ENCODE results near the gene SPATA2.
A peak's percentile ranks its signal among the peaks of the same experiment; 100 is the strongest.
"Not testable (repeated sequence)": the region's sequence is repeated elsewhere in the genome, so short reads cannot be mapped to it uniquely, and the experiment has no call there.

SPATA2 gene

DNA sequence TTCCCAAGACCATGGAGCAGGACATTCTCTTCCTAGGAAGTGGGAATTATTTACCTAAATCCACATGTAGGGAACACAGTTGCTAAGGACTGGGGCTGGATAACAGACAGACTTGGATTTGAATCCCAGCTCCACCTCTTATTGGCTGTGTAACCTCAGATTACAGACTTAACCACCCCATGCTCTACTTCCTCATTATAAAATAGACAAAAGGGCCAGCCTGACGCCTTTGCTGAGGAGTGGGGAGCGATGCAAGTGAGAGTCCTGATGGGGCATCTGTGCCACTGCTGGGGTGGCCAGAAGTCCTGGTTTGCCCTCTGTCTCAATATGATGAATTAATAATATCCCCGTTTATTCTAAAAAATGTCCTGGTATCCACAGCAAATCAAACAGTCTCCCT is 46.8 kb downstream of the SPATA2 start:
- H3K36me3 Mint-ChIP-seq (ENCODE audit: low read depth): peaks cover 31% of the 10 kb centered on the region
- no peaks in the 10 kb centered on the region for H3K9me3 Mint-ChIP-seq
- H3K27me3 Mint-ChIP-seq (ENCODE audit: low read depth): no peaks in the 10 kb centered on the region
- no peak overlapping the region for H3K27ac Mint-ChIP-seq
- no peak overlapping the region for H3K4me3 Mint-ChIP-seq
- peaks cover 10% of the 10 kb centered on the region for H3K4me1 Mint-ChIP-seq (ENCODE audit: low read depth)

DNA sequence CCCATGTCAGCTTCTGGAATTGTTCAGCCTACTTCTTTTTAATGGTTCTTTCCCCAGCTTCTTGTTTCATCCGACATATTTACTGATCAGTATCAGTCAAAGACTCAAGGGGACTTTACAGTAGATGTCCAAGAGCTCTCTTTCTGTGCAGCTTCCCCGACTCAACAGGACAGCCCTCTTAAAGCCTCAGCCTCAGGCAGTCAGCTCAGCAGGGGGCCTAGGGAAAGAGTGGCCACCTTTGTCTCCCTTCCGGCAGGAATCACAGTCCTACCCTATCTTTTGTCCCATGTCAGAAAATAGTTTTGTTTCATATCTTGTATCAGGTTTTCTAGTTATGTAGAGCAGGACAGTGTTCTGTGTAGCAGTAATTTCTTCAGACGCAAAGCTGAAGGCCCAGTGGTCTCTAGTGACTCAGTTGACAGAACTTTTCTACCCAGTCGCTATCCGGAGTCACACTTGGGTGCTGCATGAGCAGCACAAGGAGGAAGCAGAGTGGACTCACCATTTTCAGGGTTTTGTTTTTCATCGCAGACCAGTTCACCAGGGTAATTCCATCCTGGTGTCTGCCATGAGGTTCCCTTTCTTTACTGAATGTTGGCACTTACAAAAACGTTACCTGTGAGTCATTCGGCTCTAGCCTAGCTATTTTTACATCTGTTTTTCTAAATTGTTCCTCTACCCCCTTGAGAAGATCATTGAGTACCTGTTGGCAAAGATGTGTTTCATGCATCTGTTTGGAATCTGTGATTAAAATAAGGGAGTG is 47.7 kb downstream of the SPATA2 start:
- peaks cover 10% of the 10 kb centered on the region for H3K4me1 Mint-ChIP-seq (ENCODE audit: low read depth)
- H3K27me3 Mint-ChIP-seq (ENCODE audit: low read depth): no peaks in the 10 kb centered on the region
- no peak overlapping the region for H3K27ac Mint-ChIP-seq
- H3K36me3 Mint-ChIP-seq (ENCODE audit: low read depth): peaks cover 31% of the 10 kb centered on the region
- H3K4me3 Mint-ChIP-seq: no peak overlapping the region
- no peaks in the 10 kb centered on the region for H3K9me3 Mint-ChIP-seq

DNA sequence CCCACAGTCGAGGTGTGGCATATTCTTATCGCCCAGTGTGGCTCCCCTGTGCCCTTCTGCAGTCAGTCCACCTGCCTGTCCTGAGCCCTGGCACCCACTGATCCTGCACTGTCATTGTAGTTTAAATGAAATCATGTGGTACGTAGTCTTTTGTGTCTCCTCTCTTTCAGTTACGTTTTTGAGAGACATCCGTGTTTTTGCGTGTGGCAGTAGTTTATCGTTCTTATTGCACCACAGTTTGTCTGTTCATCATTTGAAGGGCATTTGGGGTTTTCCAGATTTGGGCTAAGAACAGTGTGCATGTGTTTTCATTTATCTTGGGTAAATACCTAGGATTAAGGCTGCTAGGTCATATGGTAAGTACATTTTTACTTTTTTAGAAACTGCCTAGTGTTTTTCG is 49.3 kb downstream of the SPATA2 start:
- H3K4me1 Mint-ChIP-seq (ENCODE audit: low read depth): peaks cover 13% of the 10 kb centered on the region
- no peak overlapping the region for H3K27ac Mint-ChIP-seq
- H3K4me3 Mint-ChIP-seq: no peak overlapping the region
- no peaks in the 10 kb centered on the region for H3K9me3 Mint-ChIP-seq
- no peaks in the 10 kb centered on the region for H3K27me3 Mint-ChIP-seq (ENCODE audit: low read depth)
- peaks cover 38% of the 10 kb centered on the region for H3K36me3 Mint-ChIP-seq (ENCODE audit: low read depth)

DNA sequence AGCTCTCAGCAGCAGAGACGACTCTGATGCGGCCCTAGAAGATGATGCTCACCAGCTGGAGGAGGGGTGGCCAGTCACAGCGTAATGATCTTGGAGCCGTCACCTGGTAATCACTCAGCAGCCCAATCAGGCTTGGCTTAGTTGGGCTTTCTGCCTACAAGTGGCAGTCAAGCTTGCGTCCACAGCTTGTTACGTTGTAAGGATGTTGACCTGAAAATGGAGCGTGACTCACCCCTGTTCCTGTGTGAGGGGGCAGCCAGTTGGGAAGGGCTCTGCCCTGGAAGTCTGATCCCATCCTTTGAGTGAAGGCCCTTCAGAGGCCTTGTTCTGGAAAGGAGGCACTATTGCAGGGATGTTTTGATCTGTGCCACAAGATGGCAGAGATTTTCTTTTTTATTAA is 49.8 kb downstream of the SPATA2 start:
- no peaks in the 10 kb centered on the region for H3K9me3 Mint-ChIP-seq
- no peak overlapping the region for H3K4me3 Mint-ChIP-seq
- peak overlapping the region; percentile 9 for H3K27ac Mint-ChIP-seq
- no peaks in the 10 kb centered on the region for H3K27me3 Mint-ChIP-seq (ENCODE audit: low read depth)
- peaks cover 17% of the 10 kb centered on the region for H3K4me1 Mint-ChIP-seq (ENCODE audit: low read depth)
- H3K36me3 Mint-ChIP-seq (ENCODE audit: low read depth): peaks cover 43% of the 10 kb centered on the region

DNA sequence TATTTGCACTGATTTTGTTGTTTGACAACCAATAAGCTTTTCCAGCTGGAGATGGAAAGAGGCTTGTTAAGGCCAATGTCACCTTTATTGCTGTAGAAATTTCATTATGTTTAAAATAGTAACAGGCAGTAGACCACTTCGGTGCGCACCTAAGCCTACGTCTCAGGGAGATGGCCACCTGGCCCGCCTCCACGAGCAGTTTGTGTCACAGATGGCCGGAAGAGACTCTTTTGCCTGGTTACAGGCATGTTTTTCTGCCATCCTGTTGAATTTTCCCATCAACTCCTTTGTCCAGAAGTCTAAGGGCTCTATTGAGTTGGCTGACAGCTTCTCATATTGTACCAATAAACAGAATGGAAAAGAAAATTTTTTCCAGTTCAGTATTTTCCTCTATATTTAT is 51.7 kb downstream of the SPATA2 start:
- Mint-ChIP-seq H3K9me3 (no peaks in the 10 kb centered on the region), H3K27ac (no peak overlapping the region), H3K27me3 (ENCODE audit: low read depth) (no peaks in the 10 kb centered on the region), H3K36me3 (ENCODE audit: low read depth) (peaks cover 39% of the 10 kb centered on the region), H3K4me3 (no peak overlapping the region), H3K4me1 (ENCODE audit: low read depth) (peaks cover 21% of the 10 kb centered on the region)

DNA sequence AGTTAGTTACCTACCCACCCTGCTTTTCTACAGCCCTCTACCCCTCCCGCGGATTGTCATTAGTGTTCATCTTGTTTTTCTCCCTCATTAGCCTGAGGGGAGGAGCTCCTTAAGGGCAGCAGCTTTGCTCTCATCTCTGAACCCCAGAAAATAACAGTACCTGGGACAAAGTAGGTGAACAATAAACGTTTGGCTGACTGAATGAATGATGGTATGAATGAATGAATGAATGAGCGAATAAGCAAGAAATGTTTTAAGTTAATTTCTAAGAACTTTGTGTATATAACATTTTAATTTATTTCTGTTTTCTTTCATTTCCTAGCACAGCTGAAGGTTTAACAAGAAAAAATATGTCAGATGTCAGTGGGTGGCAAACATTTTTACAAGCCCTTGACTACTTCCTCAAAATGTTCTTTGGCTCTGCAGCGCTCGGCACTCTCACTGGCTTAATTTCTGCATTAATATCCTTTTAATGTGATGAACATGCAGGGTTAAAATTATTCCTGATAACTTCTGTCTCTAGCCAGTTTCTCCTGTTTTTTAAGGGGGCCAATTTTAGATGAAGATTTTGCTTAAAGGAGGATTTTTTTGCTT is 52.6 kb downstream of the SPATA2 start:
- Mint-ChIP-seq H3K4me3 (no peak overlapping the region), H3K27ac (no peak overlapping the region), H3K9me3 (no peaks in the 10 kb centered on the region), H3K4me1 (ENCODE audit: low read depth) (peaks cover 20% of the 10 kb centered on the region), H3K27me3 (ENCODE audit: low read depth) (no peaks in the 10 kb centered on the region), H3K36me3 (ENCODE audit: low read depth) (peaks cover 37% of the 10 kb centered on the region)

- Mint-ChIP-seq H3K27ac (peak overlapping the region; percentile 36), H3K4me1 (ENCODE audit: low read depth) (peaks cover 15% of the 10 kb centered on the region), H3K36me3 (ENCODE audit: low read depth) (peaks cover 35% of the 10 kb centered on the region)
- not testable (repeated sequence) for H3K4me3 Mint-ChIP-seq; H3K9me3 Mint-ChIP-seq; H3K27me3 Mint-ChIP-seq (ENCODE audit: low read depth)
Measured at GRCh38 chr20:49861232-49861631, 54.1 kb downstream of the SPATA2 start.

DNA sequence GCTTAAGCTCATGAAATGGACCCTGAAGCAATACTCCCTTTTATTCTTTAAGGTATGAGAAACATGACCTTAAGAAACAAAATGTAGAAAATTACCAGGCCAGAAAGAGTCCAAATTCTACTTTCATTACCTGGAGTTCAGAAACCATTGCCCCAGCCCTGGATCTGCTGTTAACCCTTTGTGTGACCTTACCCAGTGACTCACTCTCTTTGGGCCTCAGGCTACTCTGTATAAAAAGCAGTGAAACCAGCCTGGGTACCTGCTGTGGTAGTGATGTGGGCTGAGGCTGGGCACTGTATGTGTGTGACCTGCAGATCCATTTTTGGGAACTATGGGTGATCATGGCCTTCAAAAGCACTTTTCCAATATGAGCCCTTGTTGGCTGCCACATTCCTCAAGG is 55.5 kb downstream of the SPATA2 start:
- no peaks in the 10 kb centered on the region for H3K27me3 Mint-ChIP-seq (ENCODE audit: low read depth)
- H3K4me1 Mint-ChIP-seq (ENCODE audit: low read depth): peaks cover 13% of the 10 kb centered on the region
- peaks cover 44% of the 10 kb centered on the region for H3K36me3 Mint-ChIP-seq (ENCODE audit: low read depth)
- H3K9me3 Mint-ChIP-seq: no peaks in the 10 kb centered on the region
- no peak overlapping the region for H3K4me3 Mint-ChIP-seq
- H3K27ac Mint-ChIP-seq: no peak overlapping the region

DNA sequence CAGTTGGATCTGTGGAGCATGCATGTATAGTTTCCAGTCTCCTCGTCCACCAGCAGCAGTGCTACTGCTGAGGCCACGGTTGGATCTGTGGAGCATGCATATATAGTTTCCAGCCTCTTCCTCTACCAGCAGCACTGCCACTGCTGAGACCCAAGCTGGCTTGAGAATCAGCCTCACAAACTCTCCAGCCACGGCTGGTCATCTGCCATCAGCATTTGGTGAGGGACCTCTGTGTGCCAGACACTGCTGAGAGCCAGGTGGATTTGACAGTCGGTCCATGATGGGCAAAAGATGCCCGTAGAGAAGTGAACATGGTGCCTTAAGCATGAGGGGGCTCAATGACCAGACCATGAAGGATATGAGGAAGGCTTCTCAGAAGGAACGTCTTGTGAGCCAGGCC is 56.3 kb downstream of the SPATA2 start:
- no peak overlapping the region for H3K27ac Mint-ChIP-seq
- H3K36me3 Mint-ChIP-seq (ENCODE audit: low read depth): peaks cover 41% of the 10 kb centered on the region
- no peak overlapping the region for H3K4me3 Mint-ChIP-seq
- no peaks in the 10 kb centered on the region for H3K27me3 Mint-ChIP-seq (ENCODE audit: low read depth)
- H3K4me1 Mint-ChIP-seq (ENCODE audit: low read depth): peaks cover 13% of the 10 kb centered on the region
- H3K9me3 Mint-ChIP-seq: no peaks in the 10 kb centered on the region

DNA sequence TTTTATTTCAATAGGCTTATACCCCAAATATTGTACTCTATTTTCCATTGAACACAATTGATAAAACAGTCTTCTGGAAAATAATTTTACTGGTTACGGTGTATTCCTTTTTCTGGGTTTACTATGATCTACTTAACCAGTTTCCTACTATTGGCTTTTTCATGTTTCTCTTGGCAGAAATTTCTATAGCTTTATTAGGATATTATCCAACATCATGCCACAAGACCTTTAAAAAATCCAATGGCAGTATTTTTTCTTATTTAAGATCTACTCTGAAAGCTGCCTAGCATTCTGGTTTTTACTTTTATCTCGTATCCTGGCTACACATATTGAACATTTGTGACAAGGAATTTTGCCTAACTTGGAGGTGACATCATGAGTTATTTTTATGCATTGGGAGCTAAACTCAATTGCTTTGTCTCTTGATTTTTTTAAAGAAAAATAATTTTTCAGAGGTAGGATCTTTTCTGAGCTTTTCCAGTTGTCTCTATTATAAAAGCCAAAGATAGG is 57.2 kb downstream of the SPATA2 start:
- Mint-ChIP-seq H3K27me3 (ENCODE audit: low read depth) (no peaks in the 10 kb centered on the region), H3K4me1 (ENCODE audit: low read depth) (peaks cover 13% of the 10 kb centered on the region), H3K36me3 (ENCODE audit: low read depth) (peaks cover 41% of the 10 kb centered on the region), H3K27ac (no peak overlapping the region), H3K9me3 (no peaks in the 10 kb centered on the region), H3K4me3 (no peak overlapping the region)

DNA sequence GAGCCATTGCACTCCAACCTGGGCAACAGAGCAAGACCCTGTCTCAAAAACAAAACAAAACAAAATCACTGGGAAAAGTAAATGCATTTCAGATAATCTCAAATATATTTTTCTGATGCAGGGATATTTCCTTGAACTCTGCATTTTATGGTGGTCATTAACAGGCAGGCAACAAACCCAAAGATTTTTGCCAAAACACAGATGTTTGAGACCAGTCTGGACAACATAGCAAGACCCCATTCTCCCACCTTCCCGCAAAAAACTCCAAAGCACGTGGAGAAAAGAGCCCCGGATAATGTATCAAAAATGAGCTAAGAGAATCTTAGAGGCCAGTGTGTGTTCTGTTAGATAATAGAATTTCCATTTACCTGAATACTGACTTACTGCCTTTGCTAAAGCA is 58.4 kb downstream of the SPATA2 start:
- Mint-ChIP-seq H3K4me3 (no peak overlapping the region), H3K36me3 (ENCODE audit: low read depth) (peaks cover 38% of the 10 kb centered on the region), H3K27me3 (ENCODE audit: low read depth) (no peaks in the 10 kb centered on the region), H3K27ac (no peak overlapping the region), H3K4me1 (ENCODE audit: low read depth) (peaks cover 13% of the 10 kb centered on the region), H3K9me3 (no peaks in the 10 kb centered on the region)

GRCh38 chr20:49854190-49854875 is 61.0 kb downstream of the SPATA2 start:
- Mint-ChIP-seq H3K27ac (peak overlapping the region; percentile 72), H3K9me3 (no peaks in the 10 kb centered on the region), H3K4me3 (no peak overlapping the region), H3K4me1 (ENCODE audit: low read depth) (peaks cover 20% of the 10 kb centered on the region), H3K36me3 (ENCODE audit: low read depth) (peaks cover 44% of the 10 kb centered on the region), H3K27me3 (ENCODE audit: low read depth) (no peaks in the 10 kb centered on the region)

DNA sequence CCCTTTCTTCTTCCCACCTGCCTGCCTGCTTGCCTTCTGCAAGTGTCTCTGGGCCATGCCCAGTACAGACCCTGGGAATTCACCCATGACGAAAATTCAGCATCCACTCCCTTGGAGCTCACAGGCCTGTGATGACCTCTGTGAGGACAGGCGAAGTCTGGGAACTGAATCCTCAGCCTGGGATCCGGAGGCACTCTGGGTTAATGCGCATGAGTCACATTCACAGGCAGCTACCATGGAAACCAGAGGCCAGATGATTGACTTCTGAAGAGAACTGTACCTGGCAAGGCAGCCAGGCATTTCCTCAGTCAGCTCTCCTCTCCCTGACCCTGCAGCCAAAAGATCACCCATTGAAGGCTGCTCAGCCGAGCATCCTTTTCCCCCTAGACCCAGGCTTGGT is 61.7 kb downstream of the SPATA2 start:
- peaks cover 23% of the 10 kb centered on the region for H3K4me1 Mint-ChIP-seq (ENCODE audit: low read depth)
- H3K4me3 Mint-ChIP-seq: no peak overlapping the region
- H3K27ac Mint-ChIP-seq: no peak overlapping the region
- H3K27me3 Mint-ChIP-seq (ENCODE audit: low read depth): no peaks in the 10 kb centered on the region
- H3K36me3 Mint-ChIP-seq (ENCODE audit: low read depth): peaks cover 51% of the 10 kb centered on the region
- H3K9me3 Mint-ChIP-seq: no peaks in the 10 kb centered on the region

All from T-helper 1 cell treated with Interleukin-12 subunit alpha and Interleukin-12 subunit beta and Interleukin-4 antibody, amounts not matched to agents 30 μg/mL and 1 μg/mL, for 36 hours (primary cell).